ENCODE data around the gene DISC1. TPM values are rescaled to one million over a fixed set of nuclear protein-coding genes. Genes with fewer than 3 reads are reported as not detected.

DISC1 gene
- total RNA-seq, 1 donor from 2014 or later, result 4.7 TPM

DNA sequence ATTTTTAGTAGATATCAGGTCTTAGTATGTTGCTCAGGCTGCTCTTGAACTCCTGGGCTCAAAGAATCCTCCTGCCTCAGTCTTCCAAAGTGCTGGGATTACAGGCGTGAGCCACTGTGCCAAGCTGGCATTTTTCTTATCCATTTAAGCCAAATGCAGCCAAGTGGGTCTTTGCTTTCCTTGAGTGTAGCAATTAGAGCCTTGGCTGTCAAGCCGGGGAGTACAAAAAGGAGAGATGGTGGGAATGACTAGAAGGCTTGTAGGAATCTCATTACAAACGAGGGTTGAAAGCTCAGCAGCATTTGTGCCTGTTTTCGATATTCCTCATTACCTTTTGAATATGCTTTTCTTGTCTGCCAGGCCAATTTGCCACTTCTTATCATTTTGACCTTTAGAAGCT, 140.9 kb downstream of the DISC1 start:
- Mint-ChIP-seq H3K4me1 (ENCODE audit: unreplicated experiment) (peaks cover 4% of the 10 kb centered on the region), H3K27me3 (no peaks in the 10 kb centered on the region)
- TF ChIP-seq, protein P1, sequence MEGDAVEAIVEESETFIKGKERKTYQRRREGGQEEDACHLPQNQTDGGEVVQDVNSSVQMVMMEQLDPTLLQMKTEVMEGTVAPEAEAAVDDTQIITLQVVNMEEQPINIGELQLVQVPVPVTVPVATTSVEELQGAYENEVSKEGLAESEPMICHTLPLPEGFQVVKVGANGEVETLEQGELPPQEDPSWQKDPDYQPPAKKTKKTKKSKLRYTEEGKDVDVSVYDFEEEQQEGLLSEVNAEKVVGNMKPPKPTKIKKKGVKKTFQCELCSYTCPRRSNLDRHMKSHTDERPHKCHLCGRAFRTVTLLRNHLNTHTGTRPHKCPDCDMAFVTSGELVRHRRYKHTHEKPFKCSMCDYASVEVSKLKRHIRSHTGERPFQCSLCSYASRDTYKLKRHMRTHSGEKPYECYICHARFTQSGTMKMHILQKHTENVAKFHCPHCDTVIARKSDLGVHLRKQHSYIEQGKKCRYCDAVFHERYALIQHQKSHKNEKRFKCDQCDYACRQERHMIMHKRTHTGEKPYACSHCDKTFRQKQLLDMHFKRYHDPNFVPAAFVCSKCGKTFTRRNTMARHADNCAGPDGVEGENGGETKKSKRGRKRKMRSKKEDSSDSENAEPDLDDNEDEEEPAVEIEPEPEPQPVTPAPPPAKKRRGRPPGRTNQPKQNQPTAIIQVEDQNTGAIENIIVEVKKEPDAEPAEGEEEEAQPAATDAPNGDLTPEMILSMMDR (conservative IDR thresholded peaks at IDR 0.05), result no peak

GRCh38 chr1:231768416-231768815, 141.8 kb downstream of the DISC1 start:
- H3K9me3 Mint-ChIP-seq, result no peaks in the 10 kb centered on the region
- no peak overlapping the region for H3K4me3 Mint-ChIP-seq
- peaks cover 4% of the 10 kb centered on the region for H3K4me1 Mint-ChIP-seq (ENCODE audit: unreplicated experiment)
- no peaks in the 10 kb centered on the region for H3K27me3 Mint-ChIP-seq
- DNase-seq (ENCODE audit: extremely low spot score, unreplicated experiment), result no peak
- H3K36me3 Mint-ChIP-seq, result no peaks in the 10 kb centered on the region
- TF ChIP-seq, protein P1 (conservative IDR thresholded peaks at IDR 0.05), result no peak
- H3K27ac Mint-ChIP-seq, result no peak overlapping the region

More for the DNA sequence above, 140.9 kb downstream of the DISC1 start:
- Mint-ChIP-seq H3K27ac (no peak overlapping the region), H3K36me3 (no peaks in the 10 kb centered on the region), H3K9me3 (no peaks in the 10 kb centered on the region), H3K4me3 (no peak overlapping the region)
- no peak for DNase-seq (ENCODE audit: extremely low spot score, unreplicated experiment)

DNA sequence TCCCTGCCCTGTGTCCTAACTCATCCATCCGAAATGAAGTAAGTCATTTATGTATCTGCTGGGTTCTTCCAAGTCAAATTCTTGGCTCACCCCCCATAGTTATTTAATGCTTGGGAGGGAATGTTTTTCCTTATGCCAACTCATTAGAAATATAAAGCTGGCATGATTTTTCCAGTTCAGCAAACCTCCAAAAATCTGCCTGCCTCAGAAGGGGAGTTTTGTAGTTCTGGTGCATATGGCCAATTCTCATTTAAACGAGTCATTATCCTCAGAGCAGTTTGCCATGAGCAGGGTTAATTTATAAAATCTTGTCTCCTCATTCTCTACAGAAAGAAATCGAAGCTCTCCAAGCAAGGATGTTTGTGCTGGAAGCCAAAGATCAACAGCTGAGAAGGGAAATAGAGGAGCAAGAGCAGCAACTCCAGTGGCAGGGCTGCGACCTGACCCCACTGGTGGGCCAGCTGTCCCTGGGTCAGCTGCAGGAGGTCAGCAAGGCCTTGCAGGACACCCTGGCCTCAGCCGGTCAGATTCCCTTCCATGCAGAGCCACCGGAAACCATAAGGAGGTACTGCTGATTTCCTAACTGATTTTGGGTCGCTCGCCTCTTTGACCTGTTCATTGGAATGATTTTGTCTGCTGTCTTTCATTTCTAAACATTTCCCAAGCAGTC, 144.1 kb downstream of the DISC1 start:
- H3K36me3 Mint-ChIP-seq, result peaks cover 3% of the 10 kb centered on the region
- peaks cover 10% of the 10 kb centered on the region for H3K4me1 Mint-ChIP-seq (ENCODE audit: unreplicated experiment)
- TF ChIP-seq, protein P1 (conservative IDR thresholded peaks at IDR 0.05), result no peak

GRCh38 chr1:231774719-231775335, 148.2 kb downstream of the DISC1 start:
- Mint-ChIP-seq H3K4me1 (ENCODE audit: unreplicated experiment) (peaks cover 25% of the 10 kb centered on the region), H3K4me3 (no peak overlapping the region), H3K9me3 (no peaks in the 10 kb centered on the region), H3K27me3 (no peaks in the 10 kb centered on the region), H3K36me3 (peaks cover 3% of the 10 kb centered on the region), H3K27ac (peak overlapping the region; percentile 43)
- DNase-seq (ENCODE audit: extremely low spot score, unreplicated experiment), result no peak
- TF ChIP-seq, protein P1 (conservative IDR thresholded peaks at IDR 0.05), result no peak

More for the DNA sequence above, 144.1 kb downstream of the DISC1 start:
- H3K27me3 Mint-ChIP-seq, result no peaks in the 10 kb centered on the region
- no peak overlapping the region for H3K27ac Mint-ChIP-seq
- H3K4me3 Mint-ChIP-seq, result no peak overlapping the region
- DNase-seq (ENCODE audit: extremely low spot score, unreplicated experiment), result no peak
- no peaks in the 10 kb centered on the region for H3K9me3 Mint-ChIP-seq

DNA sequence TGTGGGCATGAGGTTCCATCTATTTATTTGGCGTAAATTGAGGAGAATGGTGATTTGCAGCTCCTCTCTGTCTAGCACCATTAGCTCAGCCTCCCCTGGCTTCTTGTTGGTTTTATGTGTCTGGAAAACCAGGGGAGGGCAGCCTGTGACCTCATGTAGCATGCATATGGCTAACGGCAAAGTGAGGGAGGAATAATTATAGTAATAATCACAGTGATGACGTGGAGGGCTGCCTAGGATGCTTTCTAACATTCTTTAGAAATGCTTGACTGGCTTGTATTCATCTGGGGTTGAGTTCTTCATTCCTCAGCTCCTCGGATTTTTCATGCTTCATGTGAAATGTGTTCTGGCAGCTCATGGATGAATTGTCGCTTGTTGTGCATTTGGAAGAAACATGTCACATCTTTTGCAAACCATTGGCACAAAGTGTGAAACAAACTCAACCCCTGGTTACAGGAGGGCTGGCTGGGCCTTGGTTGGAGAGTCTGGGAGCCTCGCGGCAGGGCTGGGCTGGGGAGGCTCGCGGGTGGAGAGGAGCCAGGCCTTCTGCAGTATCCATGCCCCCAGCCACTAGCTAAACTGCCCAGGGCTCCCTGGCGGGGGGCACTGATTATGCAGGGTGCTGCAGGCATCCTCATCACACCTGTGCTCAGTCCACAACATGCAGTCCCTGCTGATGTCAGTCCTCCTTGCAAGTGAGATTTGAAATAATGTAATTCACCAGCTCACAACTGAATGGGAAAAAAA, 149.6 kb downstream of the DISC1 start:
- Mint-ChIP-seq H3K27me3 (no peaks in the 10 kb centered on the region), H3K9me3 (no peaks in the 10 kb centered on the region), H3K4me3 (no peak overlapping the region), H3K4me1 (ENCODE audit: unreplicated experiment) (peaks cover 25% of the 10 kb centered on the region), H3K36me3 (peaks cover 3% of the 10 kb centered on the region), H3K27ac (peak overlapping the region; percentile 82)
- TF ChIP-seq, protein P1 (conservative IDR thresholded peaks at IDR 0.05), result no peak
- DNase-seq (ENCODE audit: extremely low spot score, unreplicated experiment), result no peak
